Measurements from ENCODE around the gene KCNK2. TPM values are rescaled to one million over a fixed set of nuclear protein-coding genes. Genes with fewer than 3 reads are reported as not detected.

The KCNK2 gene
- polyA plus RNA-seq, 1 of the 3 experiments (the other 2 are of a cell fraction) = 12.2 TPM

GRCh38 chr1:215252164-215252563, 169.6 kb downstream of the KCNK2 start:
- Histone ChIP-seq H3K27ac (ENCODE audit: low read depth in 2 of 2, low read length in 1 of 2) (no peak overlapping the region), H3K27me3 (ENCODE audit: insufficient read depth) (no peaks in the 10 kb centered on the region), H3K9me2 (no peaks in the 10 kb centered on the region), H3K4me3 (ENCODE audit: low read depth in 2 of 2, low read length in 1 of 2) (no peak overlapping the region), H3K36me3 (replicated peaks in 1 of 2; ENCODE audit: control insufficient read depth in 1 of 2, insufficient read depth in 2 of 2, low read length in 1 of 2) (no peaks in the 10 kb centered on the region), H4K20me1 (ENCODE audit: insufficient read depth) (no peaks in the 10 kb centered on the region), H2AFZ (ENCODE audit: low read depth) (no peak overlapping the region), H3K4me1 (ENCODE audit: control insufficient read depth in 1 of 2, insufficient read depth in 2 of 2, low read depth in 1 of 2, low read length in 1 of 2) (no peaks in the 10 kb centered on the region), H3K9me3 (no peaks in the 10 kb centered on the region), H3F3A (replicated peaks; ENCODE audit: insufficient read depth) (no peaks in the 10 kb centered on the region), H3K4me2 (no peak overlapping the region), H3K79me2 (ENCODE audit: insufficient read depth) (no peaks in the 10 kb centered on the region), H3K9ac (no peak overlapping the region)
- TF ChIP-seq SMC3 (IDR thresholded peaks at IDR 0.05; ENCODE audit: low read depth, low read length) (no peak), FOXM1 (IDR thresholded peaks at IDR 0.05; ENCODE audit: low read depth) (no peak), MXI1 (IDR thresholded peaks at IDR 0.05; ENCODE audit: low read depth, low read length) (no peak), TCF12 (IDR thresholded peaks at IDR 0.05) (no peak), SIN3A (IDR thresholded peaks at IDR 0.05; ENCODE audit: borderline replicate concordance, low read depth, low read length) (no peak), IRF3 (IDR thresholded peaks at IDR 0.05; ENCODE audit: low read depth, low read length) (no peak), EP300 (IDR thresholded peaks at IDR 0.05; ENCODE audit: borderline replicate concordance in 1 of 2, low read depth in 1 of 2, low read length in 1 of 2) (no peak), RAD21 (IDR thresholded peaks at IDR 0.05; ENCODE audit: low read length) (no peak), CHD2 (IDR thresholded peaks at IDR 0.05; ENCODE audit: low read length, partially characterized antibody) (no peak), POLR2AphosphoS5 (IDR thresholded peaks at IDR 0.05; ENCODE audit: low read depth, low read length) (no peak), GATA2 (CRISPR knock-in tag; IDR thresholded peaks at IDR 0.05) (no peak)
- no peak for DNase-seq
- WGBS (ENCODE audit: low lambda C conversion rate) = 5% methylated on average over 1 of the region's 1 CpG
- ChIA-PET POLR2A (no interaction called here), CTCF (no interaction called here)

GRCh38 chr1:215256936-215257679, 174.6 kb downstream of the KCNK2 start:
- no peak overlapping the region for H3K4me3 ChIP-seq (ENCODE audit: low read depth in 2 of 2, low read length in 1 of 2)
- DNase-seq = no peak
- WGBS (ENCODE audit: low lambda C conversion rate) = 39% methylated on average over 3 of the region's 3 CpGs
- H3K4me1 ChIP-seq (ENCODE audit: control insufficient read depth in 1 of 2, insufficient read depth in 2 of 2, low read depth in 1 of 2, low read length in 1 of 2) = no peaks in the 10 kb centered on the region
- H3K9me2 ChIP-seq = no peaks in the 10 kb centered on the region
- H4K20me1 ChIP-seq (ENCODE audit: insufficient read depth) = no peaks in the 10 kb centered on the region
- no peak overlapping the region for H3K9ac ChIP-seq
- no peaks in the 10 kb centered on the region for H3K9me3 ChIP-seq
- H3K4me2 ChIP-seq = no peak overlapping the region
- ChIA-PET CTCF (no interaction called here), POLR2A (no interaction called here)
- no peaks in the 10 kb centered on the region for H3K79me2 ChIP-seq (ENCODE audit: insufficient read depth)
- H3K27ac ChIP-seq (ENCODE audit: low read depth in 2 of 2, low read length in 1 of 2) = no peak overlapping the region
- no peak overlapping the region for H2AFZ ChIP-seq (ENCODE audit: low read depth)
- H3F3A ChIP-seq (replicated peaks; ENCODE audit: insufficient read depth) = no peaks in the 10 kb centered on the region
- H3K36me3 ChIP-seq (replicated peaks in 1 of 2; ENCODE audit: control insufficient read depth in 1 of 2, insufficient read depth in 2 of 2, low read length in 1 of 2) = no peaks in the 10 kb centered on the region
- H3K27me3 ChIP-seq (ENCODE audit: insufficient read depth) = no peaks in the 10 kb centered on the region
- TF ChIP-seq USF1 (IDR thresholded peaks at IDR 0.05; ENCODE audit: borderline replicate concordance, low read depth) = no peak
- TF ChIP-seq NFIC (IDR thresholded peaks at IDR 0.05; ENCODE audit: borderline replicate concordance) = no peak
- no peak for TF ChIP-seq ZBTB33 (IDR thresholded peaks at IDR 0.05; ENCODE audit: borderline replicate concordance, low read depth)
- no peak for TF ChIP-seq TCF12 (IDR thresholded peaks at IDR 0.05)
- TF ChIP-seq EZH2phosphoT487 (IDR thresholded peaks at IDR 0.05; ENCODE audit: borderline replicate concordance, low read depth) = no peak
- no peak for TF ChIP-seq CHD2 (IDR thresholded peaks at IDR 0.05; ENCODE audit: low read length, partially characterized antibody)
- TF ChIP-seq YY1 (IDR thresholded peaks at IDR 0.05; ENCODE audit: low read depth) = no peak
- no peak for TF ChIP-seq PBX3 (IDR thresholded peaks at IDR 0.05)
- no peak for TF ChIP-seq RXRA (IDR thresholded peaks at IDR 0.05; ENCODE audit: borderline replicate concordance, low read depth)
- TF ChIP-seq MEF2A (IDR thresholded peaks at IDR 0.05; ENCODE audit: borderline replicate concordance, low read depth) = no peak
- no peak for TF ChIP-seq NRF1 (IDR thresholded peaks at IDR 0.05; ENCODE audit: low read depth, low read length)
- TF ChIP-seq RFX5 (IDR thresholded peaks at IDR 0.05; ENCODE audit: low read length) = no peak
- TF ChIP-seq FOXM1 (IDR thresholded peaks at IDR 0.05; ENCODE audit: low read depth) = no peak
- TF ChIP-seq CTCF (IDR thresholded peaks at IDR 0.05) = no peak
